ENCODE measurements around the gene FAM9C.
"Not testable (repeated sequence)": the region's sequence is repeated elsewhere in the genome, so short reads cannot be mapped to it uniquely, and the experiment has no call there.

Gene FAM9C

GRCh38 chrX:13074297-13075262 lies 30.2 kb upstream of the FAM9C start:
- no peak for DNase-seq

- no peak for DNase-seq
These were observed 25.5 kb upstream of the FAM9C start for GRCh38 chrX:13069771-13070416.

- no peak for DNase-seq
These were observed 24.2 kb upstream of the FAM9C start for GRCh38 chrX:13068651-13069050.

GRCh38 chrX:13067773-13068172 lies 23.4 kb upstream of the FAM9C start:
- DNase-seq = no peak

GRCh38 chrX:13066391-13066790 lies 22.0 kb upstream of the FAM9C start:
- DNase-seq = no peak

- no peak for DNase-seq
These were observed 20.3 kb upstream of the FAM9C start for GRCh38 chrX:13064599-13065143.

GRCh38 chrX:13063124-13063523 lies 18.7 kb upstream of the FAM9C start:
- DNase-seq = not testable (repeated sequence)

- DNase-seq = not testable (repeated sequence)
These were observed 17.9 kb upstream of the FAM9C start for GRCh38 chrX:13062331-13062730.

- DNase-seq = not testable (repeated sequence)
These were observed 16.8 kb upstream of the FAM9C start for GRCh38 chrX:13061215-13061708.

GRCh38 chrX:13059637-13060499 lies 15.4 kb upstream of the FAM9C start:
- no peak for DNase-seq

GRCh38 chrX:13055486-13055885 lies 11.1 kb upstream of the FAM9C start:
- no peak for DNase-seq

- DNase-seq = no peak
These were observed 8.8 kb upstream of the FAM9C start for GRCh38 chrX:13053171-13053570.

- DNase-seq = no peak
These were observed 7.2 kb upstream of the FAM9C start for GRCh38 chrX:13051529-13052172.

GRCh38 chrX:13051167-13051528 lies 6.7 kb upstream of the FAM9C start:
- DNase-seq = no peak

GRCh38 chrX:13050151-13050550 lies 5.7 kb upstream of the FAM9C start:
- no peak for DNase-seq

GRCh38 chrX:13048280-13048679 lies 3.9 kb upstream of the FAM9C start:
- DNase-seq = no peak

- DNase-seq = no peak
These were observed 3.3 kb upstream of the FAM9C start for GRCh38 chrX:13047759-13048158.

- no peak for DNase-seq
These were observed 1.9 kb upstream of the FAM9C start for GRCh38 chrX:13046141-13046855.

- no peak for DNase-seq
These were observed 482 bp downstream of the FAM9C start for GRCh38 chrX:13043938-13044337.

- DNase-seq = no peak
These were observed 1.3 kb downstream of the FAM9C start for GRCh38 chrX:13043138-13043537.

- no peak for DNase-seq
These were observed 7.5 kb downstream of the FAM9C start for GRCh38 chrX:13036896-13037295.

- no peak for DNase-seq
These were observed 11.2 kb downstream of the FAM9C start for GRCh38 chrX:13033193-13033592.
